Measurements from ENCODE around the gene S1PR5.
"Not testable (repeated sequence)": the region's sequence is repeated elsewhere in the genome, so short reads cannot be mapped to it uniquely, and the experiment has no call there.

Gene S1PR5

DNA sequence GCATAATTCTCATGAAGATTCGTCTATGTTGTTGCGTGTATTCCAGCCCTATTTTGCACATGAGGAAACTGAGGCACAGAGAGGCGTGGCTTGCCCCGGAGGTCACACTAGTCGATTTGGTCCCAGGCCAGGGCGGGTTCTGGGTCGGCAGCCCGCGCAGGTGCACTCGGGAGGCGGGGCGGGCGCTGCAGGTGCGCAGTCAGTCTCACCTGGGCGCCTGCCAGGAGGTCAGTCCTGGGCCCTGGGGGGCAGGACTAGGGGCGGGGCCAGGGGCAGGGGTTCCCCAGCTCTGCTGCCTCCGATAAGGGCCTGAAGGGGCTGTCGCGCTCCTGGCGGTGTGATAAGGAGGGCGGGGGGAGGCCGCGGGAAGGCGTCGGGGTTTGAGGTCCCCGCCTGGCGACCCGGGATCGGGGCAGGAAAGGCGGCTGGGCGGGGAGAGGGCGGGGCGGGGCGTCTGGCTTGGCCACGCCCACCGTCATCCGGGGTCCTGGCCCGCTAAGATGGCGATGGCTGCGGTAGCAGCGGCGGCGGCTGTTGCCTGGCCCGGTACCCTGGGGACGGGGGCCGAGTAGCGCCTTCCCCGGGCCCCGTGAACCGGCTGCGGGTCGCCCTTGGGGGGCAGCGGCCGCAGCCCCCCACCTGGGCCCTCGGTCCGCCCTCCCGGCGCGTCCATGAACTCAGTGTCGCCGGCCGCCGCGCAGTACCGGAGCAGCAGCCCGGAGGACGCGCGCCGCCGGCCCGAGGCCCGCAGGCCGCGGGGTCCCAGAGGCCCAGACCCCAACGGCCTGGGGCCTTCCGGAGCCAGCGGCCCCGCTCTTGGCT, 26.4 kb upstream of the S1PR5 start, which contains the start of gene ATG4D:
Gene ATG4D, plus strand, starts transcription at position 485 of the 822 bp plus-strand sequence. Its CDS starts 187 bp downstream, at position 672.
- peak; percentile 76 for DNase-seq

GRCh38 chr19:10543059-10543419, 25.8 kb upstream of the S1PR5 start:
- DNase-seq, result no peak

- DNase-seq, result not testable (repeated sequence)
Measured at GRCh38 chr19:10539016-10539415, 21.8 kb upstream of the S1PR5 start.

DNA sequence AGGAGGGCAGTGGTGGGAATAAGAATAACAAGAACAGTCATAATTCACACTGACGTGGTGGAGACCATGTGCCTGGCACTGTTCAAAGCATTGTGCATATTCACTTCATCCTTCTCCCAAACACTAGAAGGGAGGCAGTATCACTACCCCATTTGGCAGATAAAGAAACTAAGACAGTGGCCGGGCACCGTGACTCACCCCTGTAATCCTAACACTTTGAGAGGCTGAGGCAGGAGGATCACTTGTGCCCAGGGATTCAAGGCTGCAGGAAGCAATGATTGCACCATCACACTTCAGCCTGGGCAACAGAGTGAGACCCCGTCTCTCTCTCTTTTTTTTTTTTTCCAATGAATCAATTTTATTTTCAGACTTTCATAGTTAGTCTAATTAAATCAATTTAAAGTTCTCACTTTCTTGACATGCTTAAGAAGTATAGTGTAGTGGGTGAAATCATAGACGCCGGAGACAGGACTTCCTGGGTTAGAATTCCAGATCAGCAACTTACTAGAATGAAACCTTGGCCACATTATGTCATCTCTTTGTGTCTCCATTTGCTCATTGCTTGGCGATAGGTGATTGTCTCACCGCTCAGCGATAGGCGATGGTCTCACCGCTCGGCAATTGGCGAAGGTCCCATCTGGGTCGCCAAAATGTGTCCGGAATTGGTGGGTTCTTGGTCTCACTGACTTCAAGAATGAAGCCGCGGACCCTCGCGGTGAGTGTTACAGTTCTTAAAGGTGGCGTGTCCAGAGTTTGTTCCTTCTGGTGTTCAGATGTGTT, 21.1 kb upstream of the S1PR5 start:
- no peak for DNase-seq

DNA sequence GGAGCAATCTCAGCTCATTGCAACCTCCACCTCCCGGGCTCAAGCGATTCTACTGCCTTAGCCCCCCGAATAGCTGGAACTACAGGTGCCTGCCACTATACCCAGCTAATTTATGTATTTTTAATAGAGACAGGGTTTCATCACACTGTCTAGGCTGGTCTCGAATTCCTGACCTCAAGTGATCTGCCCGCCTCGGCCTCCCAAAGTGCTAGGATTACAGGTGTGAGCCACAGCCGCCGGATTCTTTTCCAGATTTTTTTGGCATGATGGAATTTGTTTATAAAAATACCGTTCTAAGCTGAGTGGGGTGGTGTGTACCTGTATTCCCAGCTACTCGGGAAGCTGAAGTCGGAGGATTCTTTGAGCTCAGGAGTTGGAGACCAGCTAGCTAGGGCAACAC, 20.4 kb upstream of the S1PR5 start:
- no peak for DNase-seq

DNA sequence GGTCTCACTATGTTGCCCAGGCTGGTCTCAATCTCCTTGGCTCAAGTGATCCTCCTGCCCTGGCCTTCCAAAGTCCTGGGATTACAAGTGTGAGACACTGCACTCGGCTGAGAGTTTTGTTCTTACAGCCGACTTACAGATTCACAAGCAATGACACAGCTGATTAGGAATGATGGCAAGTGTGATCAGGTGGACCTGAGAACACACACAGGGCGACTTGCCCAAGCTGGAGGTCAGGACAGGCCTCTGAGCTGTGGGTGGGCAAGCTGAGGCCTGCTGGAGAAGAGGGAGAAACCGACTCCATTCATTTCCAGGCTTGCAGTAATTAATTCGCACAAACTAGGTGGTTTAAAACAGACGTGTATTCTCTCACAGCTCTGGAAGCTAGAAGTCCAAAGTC, 18.4 kb upstream of the S1PR5 start:
- no peak for DNase-seq

GRCh38 chr19:10533646-10534386, 16.6 kb upstream of the S1PR5 start:
- no peak for DNase-seq

- no peak for DNase-seq
Measured at GRCh38 chr19:10532457-10532856, 15.2 kb upstream of the S1PR5 start.

DNA sequence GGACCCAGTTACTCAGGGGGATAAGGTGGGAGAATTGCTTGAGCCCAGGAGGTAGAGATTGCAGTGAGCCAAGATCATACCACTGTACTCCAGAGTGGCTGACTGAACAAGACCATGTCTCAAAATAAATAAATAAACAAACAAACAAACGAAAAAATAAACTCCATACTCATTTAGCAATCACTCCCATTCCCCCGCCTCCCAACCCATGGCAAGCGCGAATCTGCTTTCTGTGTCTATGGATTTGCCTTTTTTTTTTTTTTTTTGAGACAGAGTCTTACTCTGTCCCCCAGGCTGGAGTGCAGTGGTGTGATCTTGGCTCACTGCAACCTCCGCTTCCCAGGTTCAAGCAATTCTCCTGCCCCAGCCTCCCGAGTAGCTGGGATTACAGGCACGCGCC, 9.6 kb upstream of the S1PR5 start:
- DNase-seq, result not testable (repeated sequence)

GRCh38 chr19:10525636-10526035, 8.4 kb upstream of the S1PR5 start:
- no peak for DNase-seq

GRCh38 chr19:10523135-10523636, 5.9 kb upstream of the S1PR5 start:
- no peak for DNase-seq

GRCh38 chr19:10521461-10522171, 4.4 kb upstream of the S1PR5 start:
- DNase-seq, result no peak

- no peak for DNase-seq
Measured at GRCh38 chr19:10520652-10521318, 3.5 kb upstream of the S1PR5 start.

DNA sequence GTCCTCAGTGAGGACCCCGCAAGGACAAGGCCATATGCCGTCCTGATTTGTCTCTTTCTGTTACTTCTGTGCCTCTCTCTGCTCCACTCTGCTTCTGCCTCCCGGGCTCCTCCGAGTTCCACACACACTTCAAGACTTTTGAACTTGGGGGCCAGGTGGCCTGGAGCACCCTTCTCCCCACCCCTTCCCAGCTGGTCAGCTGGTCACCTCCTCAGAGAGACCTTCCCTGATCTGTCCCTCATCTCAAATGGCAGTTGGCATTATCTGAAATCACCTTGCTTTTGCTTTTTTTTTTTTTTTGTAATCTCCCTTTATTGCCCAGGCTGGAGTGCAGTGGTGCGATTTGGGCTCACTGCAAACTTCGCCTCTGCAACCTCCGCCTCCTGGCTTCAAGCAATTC, 2.2 kb upstream of the S1PR5 start:
- DNase-seq, result no peak

GRCh38 chr19:10518444-10519361, 1.5 kb upstream of the S1PR5 start:
- no peak for DNase-seq

DNA sequence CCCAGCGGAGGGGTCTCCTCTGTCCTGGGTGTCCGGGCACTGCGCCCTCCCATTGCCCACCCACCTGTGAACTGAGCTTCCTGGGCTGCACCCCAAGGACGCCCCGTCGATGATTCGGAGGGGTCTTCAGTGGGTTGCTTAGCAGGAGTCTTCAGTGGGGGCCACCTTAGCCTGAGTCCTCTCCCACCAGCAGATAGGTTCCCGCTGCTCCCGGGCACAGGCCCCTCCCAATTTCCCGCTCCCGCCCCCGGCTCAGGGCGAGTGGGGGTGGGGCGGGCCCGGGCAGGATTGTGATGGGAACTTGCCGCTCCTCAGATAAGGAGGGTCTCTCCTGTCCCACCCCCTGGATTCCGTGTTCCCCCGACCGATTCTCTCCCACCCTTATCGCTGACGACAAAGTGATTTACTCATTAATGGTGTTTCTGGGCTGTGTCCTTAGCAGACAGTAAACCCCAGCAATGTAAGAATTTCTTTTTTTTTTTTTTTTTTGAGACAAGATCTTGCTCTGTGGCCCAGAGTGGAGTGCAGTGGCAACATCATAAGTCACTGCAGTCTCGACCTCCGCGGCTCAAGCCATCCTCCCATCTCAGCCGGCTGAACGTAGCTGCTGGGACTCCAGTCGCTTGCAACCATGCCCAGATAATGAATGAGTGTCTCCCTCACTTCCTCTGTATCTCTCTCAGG, 655 bp upstream of the S1PR5 start:
- no peak for DNase-seq

DNA sequence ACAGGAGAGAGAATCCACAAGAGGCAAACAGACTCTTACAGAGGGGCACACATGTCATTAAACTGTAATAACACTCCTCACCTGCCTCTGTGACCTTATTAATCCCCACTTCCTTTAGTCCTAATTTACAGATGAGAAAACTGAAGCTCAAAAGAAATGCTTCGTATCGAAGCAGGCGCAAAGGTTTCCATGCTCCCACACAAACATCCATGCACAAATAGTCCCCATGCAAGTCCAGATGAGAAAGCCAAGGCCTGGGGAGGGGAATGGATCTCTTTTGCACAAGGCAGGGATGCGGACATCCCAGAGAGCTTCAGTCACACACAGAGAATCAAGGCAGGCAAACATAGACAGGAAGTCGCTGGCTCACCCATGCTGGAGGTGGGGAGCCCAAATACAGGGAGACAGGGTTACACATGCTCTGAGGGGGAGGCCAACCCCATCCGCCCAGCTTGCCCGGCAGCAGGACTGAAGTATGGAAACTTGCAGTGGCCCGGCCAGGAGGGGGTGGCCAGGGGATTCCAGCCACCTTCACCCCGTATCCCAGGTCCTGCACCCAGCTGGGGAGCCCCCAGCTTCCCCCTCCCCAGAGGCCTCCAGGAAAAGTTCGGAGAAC, 468 bp downstream of the S1PR5 start:
- no peak for DNase-seq

GRCh38 chr19:10516064-10516385, 1.2 kb downstream of the S1PR5 start:
- DNase-seq, result no peak

DNA sequence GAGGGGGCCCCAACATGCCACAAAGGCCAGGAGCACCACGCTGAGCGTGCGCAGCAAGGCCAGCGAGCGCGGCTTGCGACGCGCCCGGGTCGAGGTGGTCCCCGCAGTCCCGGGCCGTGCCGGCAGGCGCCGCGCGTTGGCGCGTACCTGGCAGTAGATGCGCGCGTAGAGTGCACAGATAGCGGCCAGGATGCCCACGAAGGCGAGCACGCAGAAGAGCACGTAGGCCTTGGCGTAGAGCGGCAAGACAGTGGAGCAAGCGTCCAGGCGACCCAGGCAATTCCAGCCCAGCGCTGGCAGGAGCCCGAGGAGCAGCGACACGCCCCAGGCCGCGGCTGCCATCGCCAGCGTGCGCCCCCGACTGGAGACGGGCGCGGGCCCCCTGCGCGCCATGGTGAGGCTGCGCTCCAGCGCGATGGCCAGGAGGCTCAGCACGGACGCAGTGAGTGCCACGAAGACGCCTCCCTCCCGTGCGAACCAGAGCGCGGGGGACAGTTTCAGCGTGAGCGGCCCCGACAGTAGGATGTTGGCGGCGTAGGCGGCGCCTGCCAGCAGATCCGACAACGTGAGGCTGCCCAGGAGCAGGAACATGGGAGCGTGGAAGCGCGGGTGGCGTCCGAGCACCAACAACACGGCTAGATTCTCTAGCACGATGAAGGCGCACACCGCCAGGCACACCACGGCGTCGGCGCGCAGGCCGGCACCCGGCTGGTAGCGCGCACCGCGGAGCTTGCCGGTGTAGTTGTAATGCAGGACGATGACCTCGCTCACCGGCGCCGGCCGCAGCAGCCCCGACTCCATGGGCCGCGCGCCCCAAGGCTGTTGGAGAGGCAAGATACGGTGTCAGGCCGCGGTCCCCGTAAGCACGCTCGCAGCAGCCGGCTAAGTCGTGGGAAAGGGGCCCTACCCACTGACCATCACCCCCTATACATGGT, 2.8 kb downstream of the S1PR5 start:
- DNase-seq, result no peak

Measured in effector CD8-positive, alpha-beta T cell (primary cell).